Esophagus muscularis mucosa (tissue), 4 donors: ENCODE results near the gene ELOA. TPM values are rescaled to one million over a fixed set of nuclear protein-coding genes. Genes with fewer than 3 reads are reported as not detected.

Experiments used
- DNase-seq: peaks from one replicate; pipeline ENCODE4 v3.0.0-alpha.2; 2017; ENCODE audit errors: extremely low spot score
- H3K27ac ChIP-seq, 4 donors: fragments of 200-600 bp; sonication (generic); replicated peaks in 1 of 4; 1 replicate in 3 of 4; 2 replicates in 1 of 4; pipeline ENCODE4 v1.5.1; 2016 to 2019; ENCODE audit warnings: mild to moderate bottlenecking in 1 of 4
- H3K27me3 ChIP-seq, 4 donors: fragments of 200-600 bp; sonication (generic); one replicate each; pipeline versions ENCODE4 v1.5.1 to v1.6.0; 2016 to 2019
- H3K36me3 ChIP-seq, 4 donors: fragments of 200-600 bp; sonication (generic); one replicate each; pipeline ENCODE4 v1.5.1; 2016 to 2019
- H3K4me1 ChIP-seq, 4 donors: fragments of 200-600 bp; sonication (generic); one replicate each; pipeline ENCODE4 v1.5.1; 2016 to 2019
- H3K4me3 ChIP-seq, 4 donors: fragments of 200-600 bp; sonication (generic); 1 replicate in 2 of 4; 2 replicates in 2 of 4; pipeline ENCODE4 v1.5.1; 2016 to 2019; ENCODE audit warnings: mild to moderate bottlenecking in 4 of 4, moderate library complexity in 1 of 4
- H3K9me3 ChIP-seq, 4 donors: fragments of 200-600 bp; sonication (generic); 1 replicate in 3 of 4; 2 replicates in 1 of 4; pipeline ENCODE4 v1.5.1; 2016 to 2019
- CTCF ChIP-seq, 3 experiments: fragments of 200-600 bp in 2 of 3; fragments of 450-650 bp in 1 of 3; sonication (generic) in 2 of 3; IDR thresholded peaks; one replicate each; pipeline ENCODE4 v1.5.1; 2017 to 2019; ENCODE audit warnings: antibody characterized with exemption in 3 of 3, mild to moderate bottlenecking in 2 of 3, moderate library complexity in 1 of 3
- EP300 ChIP-seq: sonication (generic); formaldehyde crosslinking; IDR thresholded peaks from one replicate; pipeline ENCODE4 v1.6.1; 2017; ENCODE audit warnings: antibody characterized with exemption
- POLR2A ChIP-seq: fragments of 450-650 bp; IDR thresholded peaks from one replicate; pipeline ENCODE4 v1.6.1; 2017; ENCODE audit warnings: antibody characterized with exemption, moderate library complexity, mild to moderate bottlenecking, low read depth
- POLR2AphosphoS5 ChIP-seq, 2 donors: sonication (generic); formaldehyde crosslinking; IDR thresholded peaks; one replicate each; pipeline ENCODE4 v1.6.1; 2017; ENCODE audit warnings: antibody characterized with exemption in 2 of 2
- WGBS: methylation state at CpG from one replicate; pipeline ENCODE4 v1.1.5; 2018; 5-methylcytosine and 5-hydroxymethylcytosine counted together
- intact Hi-C: fragments of 100-400 bp; cut with DNase I; formaldehyde crosslinking; loops from one replicate; pipeline ENCODE4 v1.15.1; 2023
- total RNA-seq, 4 donors: library from RNA; depleted of rRNA; stranded (reverse); fragments of >200 nt; gene quantifications; one replicate each; pipeline versions ENCODE4 v1.1.0 to v1.2.1, GENCODE V29; 2016

The ELOA gene
- total RNA-seq, 4 donors from 2014 or later, result 35.7 to 45.4 (median 39.1) TPM

DNA sequence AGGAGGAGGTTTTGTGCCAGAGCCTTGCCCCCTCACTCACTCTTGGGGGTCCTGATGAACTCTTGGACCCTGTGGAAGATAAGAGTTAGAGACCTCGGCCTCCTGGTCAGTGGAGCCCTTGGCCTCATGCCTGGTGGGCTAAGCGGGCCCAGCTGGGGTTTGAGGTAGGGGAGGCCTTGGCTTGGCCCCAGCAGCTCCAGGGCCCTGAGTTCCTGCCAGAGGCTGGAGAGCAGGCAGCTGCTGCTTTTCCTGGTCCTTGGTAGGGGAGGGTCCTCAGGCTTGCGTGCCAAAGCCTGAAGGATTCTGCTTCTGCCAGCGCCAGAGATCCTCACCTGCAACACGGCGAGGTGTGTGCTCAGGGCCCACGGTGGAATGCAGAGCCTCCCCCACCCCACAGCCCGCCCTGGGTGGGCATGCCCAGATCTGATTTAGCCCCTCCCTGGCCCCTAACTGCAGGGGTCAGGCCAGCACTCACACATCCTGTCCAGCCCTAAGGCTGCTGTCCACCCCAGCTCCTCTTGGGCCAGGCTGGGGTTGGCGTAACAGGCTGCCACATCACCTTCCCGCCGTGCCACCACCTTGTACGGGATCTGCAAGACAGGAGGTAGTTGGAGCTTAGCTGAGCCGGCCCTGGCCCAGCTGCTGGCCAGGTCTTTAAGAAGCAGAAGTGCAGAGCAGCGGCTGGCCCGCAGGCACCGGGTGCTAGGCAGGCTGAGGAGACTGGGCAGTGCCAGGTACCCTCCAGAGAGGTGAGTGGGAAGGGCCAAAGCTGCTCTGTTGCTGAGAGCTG, 52.6 kb downstream of the ELOA start:
- TF ChIP-seq POLR2A (no peak), EP300 (no peak), CTCF (IDR thresholded peaks at IDR 0.05) (no peak)
- H3K4me1 ChIP-seq, result peaks cover 38 to 57% (median 46%) of the 10 kb centered on the region in 4 donors
- DNase-seq, result no peak
- peaks cover 5 to 58% (median 53%) of the 10 kb centered on the region in 4 donors for H3K36me3 ChIP-seq
- H3K27ac ChIP-seq, result no peak overlapping the region
- WGBS, result 62% methylated on average over 12 of the region's 16 CpGs
- no peaks in the 10 kb centered on the region for H3K9me3 ChIP-seq
- H3K27me3 ChIP-seq, result no peaks in the 10 kb centered on the region
- H3K4me3 ChIP-seq, result no peak overlapping the region
- intact Hi-C loops, result no loop called here

GRCh38 chr1:23796466-23797271, 53.4 kb downstream of the ELOA start:
- H3K4me3 ChIP-seq, result no peak overlapping the region
- H3K4me1 ChIP-seq, result peaks cover 43 to 60% (median 49%) of the 10 kb centered on the region in 4 donors
- H3K9me3 ChIP-seq, result no peaks in the 10 kb centered on the region
- no peak overlapping the region for H3K27ac ChIP-seq
- H3K27me3 ChIP-seq, result no peaks in the 10 kb centered on the region
- intact Hi-C loops, result no loop called here
- WGBS, result 73% methylated on average over 11 of the region's 17 CpGs
- H3K36me3 ChIP-seq, result peaks cover 5 to 58% (median 53%) of the 10 kb centered on the region in 4 donors
- no peak for TF ChIP-seq POLR2AphosphoS5 (IDR thresholded peaks at IDR 0.05)
- no peak for DNase-seq

DNA sequence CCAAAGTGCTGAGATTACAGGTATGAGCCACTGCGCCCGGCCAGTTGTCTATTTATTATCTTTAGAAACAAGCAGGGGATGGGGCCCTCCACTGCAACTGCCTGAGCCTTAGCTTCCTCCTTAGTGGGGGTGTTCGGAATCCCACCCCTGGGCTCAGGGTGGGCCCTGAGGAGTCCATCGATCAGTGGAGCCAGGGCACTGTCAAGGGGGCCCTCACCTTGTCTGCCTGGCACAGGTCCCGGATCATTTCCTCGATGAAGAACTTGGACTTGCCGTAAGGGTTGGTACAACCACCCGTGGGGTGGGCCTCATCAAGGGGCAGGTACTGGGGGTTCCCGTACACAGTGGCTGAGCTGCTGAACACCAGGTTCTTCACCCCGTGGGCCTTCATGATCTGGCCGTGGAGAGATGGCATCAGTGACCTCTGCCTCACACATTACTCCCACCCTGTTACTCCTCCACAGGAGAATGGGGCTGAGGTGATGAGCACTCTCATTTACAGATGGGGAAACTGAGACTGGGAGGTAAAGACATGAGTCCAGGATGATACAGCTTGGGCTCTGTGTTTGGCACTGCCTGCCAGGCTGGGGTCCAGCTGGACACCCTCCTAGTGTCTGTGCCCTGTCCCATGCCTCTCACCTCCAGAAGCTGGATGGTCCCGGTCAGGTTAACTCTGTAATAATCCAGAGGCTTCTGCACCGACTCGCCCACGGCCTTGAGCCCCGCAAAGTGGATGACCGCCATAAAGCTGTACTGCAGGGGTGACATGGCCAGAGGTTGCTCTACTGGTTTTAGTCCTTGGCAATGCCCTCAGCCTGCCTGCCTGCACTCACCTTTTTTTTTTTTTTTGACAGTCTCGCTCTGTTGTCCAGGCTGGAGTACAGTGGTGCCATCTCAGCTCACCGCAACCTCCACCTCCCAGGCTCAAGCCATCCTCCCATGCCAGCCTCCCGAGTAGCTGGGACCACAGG, 54.5 kb downstream of the ELOA start:
- Histone ChIP-seq H3K4me1 (peaks cover 32 to 54% (median 42%) of the 10 kb centered on the region in 4 donors), H3K27me3 (no peaks in the 10 kb centered on the region), H3K9me3 (no peaks in the 10 kb centered on the region), H3K4me3 (no peak overlapping the region), H3K27ac (no peak overlapping the region), H3K36me3 (peaks cover 5 to 57% (median 54%) of the 10 kb centered on the region in 4 donors)
- WGBS, result 87% methylated on average over 20 of the region's 20 CpGs
- no peak for DNase-seq
- no peak for TF ChIP-seq EP300
- no peak for TF ChIP-seq POLR2A
- no peak for TF ChIP-seq POLR2AphosphoS5 (IDR thresholded peaks at IDR 0.05)
- TF ChIP-seq CTCF (IDR thresholded peaks at IDR 0.05), result no peak
- intact Hi-C loops, result no loop called here

DNA sequence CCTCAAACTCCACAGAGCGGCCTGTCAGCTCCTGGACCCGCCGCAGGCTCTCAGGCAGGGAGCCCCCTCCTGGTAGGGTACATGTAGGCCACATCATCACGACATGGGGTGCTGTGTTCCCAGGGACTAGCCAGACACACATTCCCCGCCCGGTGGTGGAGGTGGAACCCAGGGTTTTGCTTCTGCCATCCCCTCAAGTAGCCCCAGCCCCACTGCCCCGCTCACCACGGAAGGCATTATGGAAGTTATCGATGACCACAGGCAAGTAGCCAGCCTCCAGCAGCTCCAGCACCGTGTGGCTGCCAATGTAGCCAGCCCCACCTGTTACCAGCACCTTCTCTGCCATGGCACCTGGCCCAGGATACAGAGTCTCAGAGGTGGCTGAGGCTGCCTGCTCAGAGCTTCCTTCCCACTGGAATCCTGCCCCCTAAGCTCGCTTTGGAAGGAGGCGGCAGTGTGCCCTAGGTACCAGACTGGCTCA, 55.4 kb downstream of the ELOA start:
- H3K36me3 ChIP-seq, result peaks cover 4 to 58% (median 49%) of the 10 kb centered on the region in 4 donors
- H3K27ac ChIP-seq, result peak overlapping the region in 3 of 4 donors; percentile 49 to 96 (median 94)
- TF ChIP-seq EP300, result no peak
- no peak for TF ChIP-seq POLR2AphosphoS5 (IDR thresholded peaks at IDR 0.05)
- no peak for TF ChIP-seq POLR2A
- TF ChIP-seq CTCF (IDR thresholded peaks at IDR 0.05), result no peak
- DNase-seq, result no peak
- H3K4me3 ChIP-seq, result peak overlapping the region in 1 of 4 donors; percentile 95
- intact Hi-C loops, result no loop called here
- H3K9me3 ChIP-seq, result no peaks in the 10 kb centered on the region
- WGBS, result 81% methylated on average over 12 of the region's 12 CpGs
- H3K4me1 ChIP-seq, result peaks cover 23 to 44% (median 33%) of the 10 kb centered on the region in 4 donors
- no peaks in the 10 kb centered on the region for H3K27me3 ChIP-seq
